WERI-Rb-1 (cell line): Measurements from ENCODE around the gene L3MBTL2.
"Not testable (repeated sequence)": the region's sequence is repeated elsewhere in the genome, so short reads cannot be mapped to it uniquely, and the experiment has no call there.

ENCODE experiments used
- DNase-seq: peaks from one replicate; pipeline ENCODE4 v3.0.0-alpha.2; 2020
- H3K27ac ChIP-seq: fragments of 250-450 bp; sonication (Bioruptor Pico); 2 replicates; pipeline ENCODE4 v1.5.1; 2020; ENCODE audit warnings: mild to moderate bottlenecking, moderate library complexity
- H3K27me3 ChIP-seq: fragments of 250-450 bp; sonication (Bioruptor Pico); 2 replicates; pipeline ENCODE4 v1.5.1; 2021; ENCODE audit warnings: mild to moderate bottlenecking, low read depth, moderate library complexity; ENCODE audit not compliant: insufficient read depth, severe bottlenecking
- H3K36me3 ChIP-seq: fragments of 250-450 bp; sonication (Bioruptor Pico); 2 replicates; pipeline ENCODE4 v1.5.1; 2020; ENCODE audit warnings: mild to moderate bottlenecking, moderate library complexity
- H3K4me3 ChIP-seq: 2 replicates; pipeline ENCODE4 v1.5.1; 2011; ENCODE audit warnings: low read depth, mild to moderate bottlenecking, control low read depth, low read length
- H3K9me3 ChIP-seq: fragments of 250-450 bp; sonication (Bioruptor Pico); 2 replicates; pipeline ENCODE4 v1.5.1; 2021; ENCODE audit warnings: mild to moderate bottlenecking, moderate library complexity; ENCODE audit not compliant: severe bottlenecking
- TF ChIP-seq, protein P1 (sequence below): IDR thresholded peaks from 2 replicates; pipeline ENCODE4 v1.5.1; 2011; ENCODE audit warnings: low read depth, mild to moderate bottlenecking, control low read depth, inconsistent platforms, low read length

Gene L3MBTL2

DNA sequence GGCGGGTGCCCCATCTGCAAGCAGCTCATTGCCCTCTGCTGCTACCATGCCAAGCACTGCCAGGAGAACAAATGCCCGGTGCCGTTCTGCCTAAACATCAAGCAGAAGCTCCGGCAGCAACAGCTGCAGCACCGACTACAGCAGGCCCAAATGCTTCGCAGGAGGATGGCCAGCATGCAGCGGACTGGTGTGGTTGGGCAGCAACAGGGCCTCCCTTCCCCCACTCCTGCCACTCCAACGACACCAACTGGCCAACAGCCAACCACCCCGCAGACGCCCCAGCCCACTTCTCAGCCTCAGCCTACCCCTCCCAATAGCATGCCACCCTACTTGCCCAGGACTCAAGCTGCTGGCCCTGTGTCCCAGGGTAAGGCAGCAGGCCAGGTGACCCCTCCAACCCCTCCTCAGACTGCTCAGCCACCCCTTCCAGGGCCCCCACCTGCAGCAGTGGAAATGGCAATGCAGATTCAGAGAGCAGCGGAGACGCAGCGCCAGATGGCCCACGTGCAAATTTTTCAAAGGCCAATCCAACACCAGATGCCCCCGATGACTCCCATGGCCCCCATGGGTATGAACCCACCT, 28.0 kb upstream of the L3MBTL2 start:
- no peaks in the 10 kb centered on the region for H3K27me3 ChIP-seq
- no peak overlapping the region for H3K4me3 ChIP-seq
- DNase-seq = no peak
- H3K27ac ChIP-seq = no peak overlapping the region
- TF ChIP-seq, protein P1, sequence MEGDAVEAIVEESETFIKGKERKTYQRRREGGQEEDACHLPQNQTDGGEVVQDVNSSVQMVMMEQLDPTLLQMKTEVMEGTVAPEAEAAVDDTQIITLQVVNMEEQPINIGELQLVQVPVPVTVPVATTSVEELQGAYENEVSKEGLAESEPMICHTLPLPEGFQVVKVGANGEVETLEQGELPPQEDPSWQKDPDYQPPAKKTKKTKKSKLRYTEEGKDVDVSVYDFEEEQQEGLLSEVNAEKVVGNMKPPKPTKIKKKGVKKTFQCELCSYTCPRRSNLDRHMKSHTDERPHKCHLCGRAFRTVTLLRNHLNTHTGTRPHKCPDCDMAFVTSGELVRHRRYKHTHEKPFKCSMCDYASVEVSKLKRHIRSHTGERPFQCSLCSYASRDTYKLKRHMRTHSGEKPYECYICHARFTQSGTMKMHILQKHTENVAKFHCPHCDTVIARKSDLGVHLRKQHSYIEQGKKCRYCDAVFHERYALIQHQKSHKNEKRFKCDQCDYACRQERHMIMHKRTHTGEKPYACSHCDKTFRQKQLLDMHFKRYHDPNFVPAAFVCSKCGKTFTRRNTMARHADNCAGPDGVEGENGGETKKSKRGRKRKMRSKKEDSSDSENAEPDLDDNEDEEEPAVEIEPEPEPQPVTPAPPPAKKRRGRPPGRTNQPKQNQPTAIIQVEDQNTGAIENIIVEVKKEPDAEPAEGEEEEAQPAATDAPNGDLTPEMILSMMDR = no peak
- peaks cover 69% of the 10 kb centered on the region for H3K36me3 ChIP-seq
- H3K9me3 ChIP-seq = no peaks in the 10 kb centered on the region

GRCh38 chr22:41177622-41178424, 27.3 kb upstream of the L3MBTL2 start:
- Histone ChIP-seq H3K4me3 (no peak overlapping the region), H3K36me3 (peaks cover 62% of the 10 kb centered on the region), H3K27ac (no peak overlapping the region), H3K9me3 (no peaks in the 10 kb centered on the region), H3K27me3 (no peaks in the 10 kb centered on the region)
- DNase-seq = no peak
- TF ChIP-seq, protein P1 = no peak

GRCh38 chr22:41178425-41178975, 26.6 kb upstream of the L3MBTL2 start:
- H3K27me3 ChIP-seq = no peaks in the 10 kb centered on the region
- H3K4me3 ChIP-seq = no peak overlapping the region
- no peak for DNase-seq
- peaks cover 55% of the 10 kb centered on the region for H3K36me3 ChIP-seq
- TF ChIP-seq, protein P1 = no peak
- no peak overlapping the region for H3K27ac ChIP-seq
- H3K9me3 ChIP-seq = no peaks in the 10 kb centered on the region

DNA sequence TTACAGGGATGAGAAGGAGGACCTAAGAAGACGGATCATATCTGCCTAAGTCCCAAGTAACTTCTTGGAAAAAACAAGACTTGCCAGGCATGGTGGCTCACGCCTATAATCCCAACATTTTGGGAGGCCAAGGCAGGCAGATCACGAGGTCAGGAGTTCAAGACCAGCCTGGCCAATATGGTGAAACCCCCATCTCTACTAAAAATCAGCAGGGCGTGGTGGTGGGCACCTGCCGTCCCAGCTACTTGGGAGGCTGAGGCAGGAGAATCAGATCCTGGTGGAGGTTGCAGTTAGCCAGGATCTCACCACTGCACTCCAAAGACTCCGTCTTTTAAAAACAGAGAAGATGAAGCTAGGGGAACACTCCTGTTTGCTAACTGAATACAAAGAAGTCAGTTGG, 24.8 kb upstream of the L3MBTL2 start:
- H3K27ac ChIP-seq, H3K4me3 ChIP-seq, H3K27me3 ChIP-seq, H3K9me3 ChIP-seq, DNase-seq: not testable (repeated sequence)
- H3K36me3 ChIP-seq = peaks cover 38% of the 10 kb centered on the region

DNA sequence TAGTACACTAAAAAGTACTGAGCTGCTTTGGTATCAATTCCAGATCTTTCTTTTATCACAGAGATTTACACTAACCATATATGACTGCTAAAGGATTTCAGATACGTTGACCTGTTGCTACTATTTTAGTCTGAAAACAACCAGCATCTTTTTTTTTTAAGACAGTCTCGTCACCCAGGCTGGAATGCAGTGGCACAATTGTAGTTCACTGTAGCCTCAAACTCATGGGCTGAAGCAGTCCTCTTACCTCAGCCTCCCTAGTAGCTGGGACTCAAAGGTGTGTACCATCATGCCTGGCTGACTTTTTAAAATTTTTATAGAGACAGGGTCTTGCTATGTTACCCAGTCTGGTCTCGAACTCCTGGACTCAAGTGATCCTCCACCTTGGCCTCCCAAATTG, 24.2 kb upstream of the L3MBTL2 start:
- H3K4me3 ChIP-seq = no peak overlapping the region
- H3K36me3 ChIP-seq = peaks cover 32% of the 10 kb centered on the region
- TF ChIP-seq, protein P1 = no peak
- no peak for DNase-seq
- H3K9me3 ChIP-seq = no peaks in the 10 kb centered on the region
- H3K27me3 ChIP-seq = no peaks in the 10 kb centered on the region
- H3K27ac ChIP-seq = no peak overlapping the region
